Thoracic aorta (tissue), 2 donors: ENCODE results near the gene SULF2. TPM values are rescaled to one million over a fixed set of nuclear protein-coding genes. Genes with fewer than 3 reads are reported as not detected.

Experiments used
- ATAC-seq: fragments of 150-250 bp; one replicate; pipeline ENCODE4 v1.8.0; 2017; ENCODE audit warnings: low read depth; ENCODE audit not compliant: insufficient number of reproducible peaks, low FRiP score
- DNase-seq: peaks from one replicate; pipeline ENCODE4 v3.0.0-alpha.2; 2020; ENCODE audit warnings: low spot score
- H3K27ac ChIP-seq, 2 donors: fragments of 200-600 bp; sonication (generic); 1 replicate in 1 of 2; 2 replicates in 1 of 2; pipeline ENCODE4 v1.5.1; 2016; ENCODE audit warnings: mild to moderate bottlenecking in 2 of 2, moderate library complexity in 2 of 2
- H3K27me3 ChIP-seq: fragments of 200-600 bp; sonication (generic); replicated peaks from 2 replicates; pipeline ENCODE4 v1.6.0; 2016; ENCODE audit warnings: mild to moderate bottlenecking; ENCODE audit not compliant: insufficient read depth
- H3K36me3 ChIP-seq: fragments of 200-600 bp; sonication (generic); one replicate; pipeline ENCODE4 v1.5.1; 2016
- H3K4me1 ChIP-seq, 2 donors: fragments of 200-600 bp; sonication (generic); 1 replicate in 1 of 2; 2 replicates in 1 of 2; pipeline versions ENCODE4 v1.5.1 to v1.6.0; 2016; ENCODE audit warnings: low read depth in 2 of 2, mild to moderate bottlenecking in 1 of 2; ENCODE audit not compliant: control insufficient read depth in 1 of 2
- H3K4me3 ChIP-seq: fragments of 200-600 bp; sonication (generic); 2 replicates; pipeline ENCODE4 v1.5.1; 2016; ENCODE audit warnings: mild to moderate bottlenecking
- H3K9me3 ChIP-seq: fragments of 200-600 bp; sonication (generic); 2 replicates; pipeline ENCODE4 v1.5.1; 2016
- CTCF ChIP-seq: fragments of 200-600 bp; sonication (generic); IDR thresholded peaks from one replicate; pipeline ENCODE4 v1.5.1; 2019; ENCODE audit warnings: antibody characterized with exemption
- total RNA-seq, 2 donors: library from RNA; depleted of rRNA; stranded (reverse); fragments of >200 nt; gene quantifications; one replicate each; pipeline versions ENCODE4 v1.1.0 to v1.2.3, GENCODE V29; 2016

Gene SULF2
- total RNA-seq, 2 donors from 2014 or later = 39.0 to 53.9 TPM

- H3K4me1 ChIP-seq = peaks cover 10 to 25% of the 10 kb centered on the region in 2 donors
- no peak for ATAC-seq
- TF ChIP-seq CTCF = no peak
- no peak overlapping the region for H3K4me3 ChIP-seq
- H3K27me3 ChIP-seq = no peaks in the 10 kb centered on the region
- no peaks in the 10 kb centered on the region for H3K9me3 ChIP-seq
- H3K27ac ChIP-seq = peak overlapping the region in 1 of 2 donors; percentile 51
- no peak for DNase-seq
- peaks cover 35% of the 10 kb centered on the region for H3K36me3 ChIP-seq
These were observed 146.4 kb downstream of the SULF2 start for GRCh38 chr20:47638851-47639250.

GRCh38 chr20:47635256-47635655, 150.0 kb downstream of the SULF2 start:
- Histone ChIP-seq H3K9me3 (no peaks in the 10 kb centered on the region), H3K27me3 (no peaks in the 10 kb centered on the region), H3K27ac (no peak overlapping the region), H3K36me3 (peaks cover 28% of the 10 kb centered on the region), H3K4me1 (peaks cover 6 to 23% of the 10 kb centered on the region in 2 donors), H3K4me3 (no peak overlapping the region)
- ATAC-seq = no peak
- no peak for DNase-seq
- no peak for TF ChIP-seq CTCF

- DNase-seq (no peak), ATAC-seq (no peak)
- Histone ChIP-seq H3K27ac (no peak overlapping the region), H3K27me3 (no peaks in the 10 kb centered on the region), H3K4me1 (no peaks in the 10 kb centered on the region), H3K4me3 (no peak overlapping the region), H3K9me3 (no peaks in the 10 kb centered on the region), H3K36me3 (peaks cover 27% of the 10 kb centered on the region)
- TF ChIP-seq CTCF = no peak
These were observed 154.2 kb downstream of the SULF2 start for GRCh38 chr20:47631078-47631477.

GRCh38 chr20:47629907-47630306, 155.4 kb downstream of the SULF2 start:
- no peaks in the 10 kb centered on the region for H3K9me3 ChIP-seq
- H3K27ac ChIP-seq = no peak overlapping the region
- DNase-seq (no peak), ATAC-seq (no peak)
- no peak overlapping the region for H3K4me3 ChIP-seq
- no peaks in the 10 kb centered on the region for H3K27me3 ChIP-seq
- H3K36me3 ChIP-seq = peaks cover 17% of the 10 kb centered on the region
- TF ChIP-seq CTCF = no peak
- H3K4me1 ChIP-seq = no peaks in the 10 kb centered on the region

GRCh38 chr20:47627540-47627939, 157.7 kb downstream of the SULF2 start:
- H3K4me3 ChIP-seq = no peak overlapping the region
- no peak overlapping the region for H3K27ac ChIP-seq
- no peak for DNase-seq
- peaks cover 17% of the 10 kb centered on the region for H3K36me3 ChIP-seq
- H3K27me3 ChIP-seq = no peaks in the 10 kb centered on the region
- H3K9me3 ChIP-seq = no peaks in the 10 kb centered on the region
- TF ChIP-seq CTCF = no peak
- no peak for ATAC-seq
- H3K4me1 ChIP-seq = no peaks in the 10 kb centered on the region
